Stimulated activated CD4-positive, alpha-beta T cell treated with anti-CD3 and anti-CD28 coated beads, Interleukin-15, amount 100 ng/mL, for 24 hours (primary cell): ENCODE results near the gene TM9SF1.
A peak's percentile ranks its signal among the peaks of the same experiment; 100 is the strongest.

Source experiments
- DNase-seq: peaks from one replicate; pipeline ENCODE4 v3.0.0-alpha.2; 2020

The TM9SF1 gene, protein sequence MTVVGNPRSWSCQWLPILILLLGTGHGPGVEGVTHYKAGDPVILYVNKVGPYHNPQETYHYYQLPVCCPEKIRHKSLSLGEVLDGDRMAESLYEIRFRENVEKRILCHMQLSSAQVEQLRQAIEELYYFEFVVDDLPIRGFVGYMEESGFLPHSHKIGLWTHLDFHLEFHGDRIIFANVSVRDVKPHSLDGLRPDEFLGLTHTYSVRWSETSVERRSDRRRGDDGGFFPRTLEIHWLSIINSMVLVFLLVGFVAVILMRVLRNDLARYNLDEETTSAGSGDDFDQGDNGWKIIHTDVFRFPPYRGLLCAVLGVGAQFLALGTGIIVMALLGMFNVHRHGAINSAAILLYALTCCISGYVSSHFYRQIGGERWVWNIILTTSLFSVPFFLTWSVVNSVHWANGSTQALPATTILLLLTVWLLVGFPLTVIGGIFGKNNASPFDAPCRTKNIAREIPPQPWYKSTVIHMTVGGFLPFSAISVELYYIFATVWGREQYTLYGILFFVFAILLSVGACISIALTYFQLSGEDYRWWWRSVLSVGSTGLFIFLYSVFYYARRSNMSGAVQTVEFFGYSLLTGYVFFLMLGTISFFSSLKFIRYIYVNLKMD

DNA sequence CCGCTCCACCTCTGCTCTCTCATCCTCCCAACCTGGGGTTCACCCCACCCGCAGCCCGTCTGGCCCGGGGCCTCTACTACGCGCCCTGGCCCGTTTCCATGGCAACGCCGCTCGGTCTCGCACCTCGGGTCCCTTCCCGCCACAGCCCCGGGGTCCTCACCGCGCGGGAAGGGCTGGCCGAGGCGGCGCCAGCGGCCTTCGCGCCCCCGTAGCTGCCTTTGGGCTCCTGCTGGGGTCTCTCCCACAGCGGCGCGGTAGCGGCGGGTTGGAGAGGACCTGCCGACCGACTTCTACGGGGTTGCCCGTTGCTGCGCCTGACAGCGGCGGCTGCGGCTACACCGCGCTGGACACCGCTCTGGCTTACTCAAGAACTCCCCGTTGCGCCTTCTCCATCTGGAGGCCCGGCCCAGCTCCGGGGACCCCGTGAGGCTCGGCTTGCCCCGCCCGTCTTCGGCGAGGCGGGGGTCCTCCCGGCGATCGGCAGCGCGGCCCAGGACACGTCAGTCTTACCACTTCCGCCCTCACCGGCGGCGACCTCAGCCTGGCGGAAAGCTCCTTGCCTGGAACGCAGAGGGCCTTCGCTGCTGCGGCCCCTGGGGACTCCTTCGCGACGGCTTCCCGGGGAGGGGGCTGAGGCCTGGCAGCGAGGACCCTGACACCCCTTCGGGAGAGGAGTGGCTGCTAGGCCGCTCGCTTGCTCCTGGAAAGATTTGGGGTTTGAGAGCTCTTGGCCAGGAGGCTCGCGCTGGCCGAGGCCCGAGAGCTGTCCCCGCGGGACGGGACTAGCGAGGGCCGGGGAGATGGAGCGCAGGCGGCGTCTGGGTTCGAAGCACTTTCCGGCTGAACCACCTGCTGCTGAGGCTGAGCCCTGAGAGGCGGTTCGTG is at the start of gene TM9SF1:
TSS of gene TM9SF1 (minus strand) at position 256 of the 885 bp plus-strand sequence. CDS start 422 bp downstream, outside the sequence.
- peak; percentile 90 for DNase-seq

GRCh38 chr14:24243336-24243836 is 48.1 kb upstream of the TM9SF1 start:
- DNase-seq = no peak

DNA sequence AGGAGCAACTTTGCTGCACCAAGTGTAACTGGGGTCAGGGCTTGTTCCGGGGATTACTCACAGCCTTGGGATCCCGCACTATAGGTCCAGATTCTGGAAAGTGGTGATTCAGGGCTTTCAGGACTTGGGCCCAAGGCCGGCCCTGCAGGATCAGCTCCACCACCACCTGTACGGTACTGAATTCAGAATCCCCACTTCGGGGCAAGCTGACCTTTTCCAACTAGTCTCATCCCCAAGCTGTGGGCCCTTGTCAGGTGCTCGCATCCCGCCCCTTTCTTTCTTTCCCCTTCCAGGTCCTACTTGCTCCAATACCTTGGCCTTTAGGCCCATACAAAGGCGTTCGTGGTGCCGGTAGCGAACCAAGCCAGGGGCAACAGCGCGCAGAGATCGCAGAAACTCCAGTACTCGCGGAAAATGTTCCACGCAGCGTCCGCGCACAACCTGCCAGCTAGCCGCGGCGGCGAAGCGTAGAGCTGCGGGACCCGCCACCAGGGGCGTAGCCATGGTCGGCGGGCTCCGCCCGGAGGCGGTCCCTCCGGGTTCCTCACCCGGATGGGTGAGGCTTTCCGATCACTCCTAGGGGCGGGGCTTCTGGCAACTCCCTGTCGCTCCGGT is 46.7 kb upstream of the TM9SF1 start:
- DNase-seq = peak; percentile 97

- no peak for DNase-seq
Observed at GRCh38 chr14:24240110-24240918, 45.1 kb upstream of the TM9SF1 start.

- no peak for DNase-seq
Observed at GRCh38 chr14:24238527-24239037, 43.3 kb upstream of the TM9SF1 start.

GRCh38 chr14:24238123-24238522 is 42.9 kb upstream of the TM9SF1 start:
- DNase-seq = no peak

DNA sequence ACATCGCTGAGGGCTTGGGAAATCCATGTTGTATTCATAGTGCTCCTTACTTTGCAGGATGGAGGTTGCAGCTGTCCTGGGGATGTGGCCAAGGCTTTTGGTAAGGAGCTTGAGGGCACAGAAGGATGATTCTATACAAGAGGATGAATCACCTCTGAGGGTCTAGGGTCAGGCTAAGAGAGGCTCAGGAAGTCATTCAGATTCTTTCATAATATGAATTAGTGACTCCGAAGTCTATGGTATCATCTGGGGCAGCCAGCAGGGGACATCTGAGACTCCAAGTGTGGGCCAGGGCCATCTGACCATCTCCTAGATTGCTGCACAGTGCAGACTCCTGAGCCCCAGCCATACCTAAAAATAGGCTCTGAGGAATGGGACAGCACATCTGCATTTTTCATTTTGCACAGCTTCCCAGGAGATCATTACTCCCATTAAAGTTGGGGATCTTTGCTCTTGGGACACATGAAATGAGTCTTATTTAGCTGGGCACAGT is 42.3 kb upstream of the TM9SF1 start:
- DNase-seq = no peak

GRCh38 chr14:24236689-24237462 is 41.6 kb upstream of the TM9SF1 start:
- DNase-seq = no peak

GRCh38 chr14:24235804-24236688 is 40.8 kb upstream of the TM9SF1 start:
- no peak for DNase-seq

- DNase-seq = no peak
Observed at GRCh38 chr14:24234095-24235005, 39.1 kb upstream of the TM9SF1 start.

DNA sequence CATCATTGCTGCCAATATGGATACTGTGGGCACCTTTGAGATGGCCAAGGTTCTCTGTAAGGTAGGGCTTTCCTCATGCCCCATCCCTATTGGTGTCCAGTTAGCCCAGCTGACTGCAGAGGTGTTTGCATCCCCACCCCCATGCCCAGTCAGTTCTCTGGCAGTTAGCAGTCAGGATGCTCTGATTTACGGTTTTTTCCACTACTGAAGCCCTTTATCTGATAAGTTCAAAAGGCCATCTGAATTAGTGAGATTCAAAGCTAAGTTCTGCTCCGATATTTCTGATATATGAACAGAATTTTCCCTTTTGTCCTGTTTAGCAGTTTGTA is 38.3 kb upstream of the TM9SF1 start:
- DNase-seq = peak; percentile 27

DNA sequence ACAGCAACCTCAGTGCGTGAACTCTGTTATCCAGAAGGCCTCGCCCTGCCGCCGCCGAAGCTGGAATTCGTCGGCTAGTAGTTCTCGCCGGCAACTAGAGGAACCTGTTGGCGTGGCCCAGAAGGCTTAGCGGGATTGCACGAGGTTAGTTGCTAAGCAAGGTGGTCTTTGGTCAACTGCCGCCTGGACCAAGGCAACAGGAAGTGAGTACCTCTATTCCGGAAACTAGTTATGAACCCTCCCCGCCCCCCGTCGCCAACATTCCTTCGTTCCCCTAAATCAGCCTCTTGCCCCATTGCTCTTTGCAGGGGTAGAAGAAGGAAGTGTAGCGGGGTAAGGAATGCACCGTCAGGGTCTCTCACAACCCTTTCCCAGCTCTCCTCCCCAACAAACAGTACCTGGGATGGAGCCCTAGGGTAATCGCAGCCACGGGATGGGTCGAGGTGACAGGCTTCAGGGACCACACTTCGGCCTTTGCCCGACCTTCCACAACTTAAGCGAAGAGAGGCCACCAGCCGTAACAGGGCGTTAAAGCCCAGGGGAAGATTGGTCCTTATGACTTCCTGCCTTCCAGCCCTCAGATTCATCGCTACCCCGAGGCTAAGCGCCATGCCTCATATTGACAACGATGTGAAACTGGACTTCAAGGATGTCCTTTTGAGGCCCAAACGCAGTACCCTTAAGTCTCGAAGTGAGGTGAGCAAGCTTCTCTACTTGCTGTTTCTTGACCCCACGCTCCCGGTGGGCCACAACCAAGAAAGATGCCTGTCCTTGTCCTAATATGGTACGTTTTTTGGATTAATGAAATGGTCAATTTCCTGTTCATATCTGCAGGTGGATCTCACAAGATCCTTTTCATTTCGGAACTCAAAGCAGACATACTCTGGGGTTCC is 37.6 kb upstream of the TM9SF1 start, which contains the start of gene GMPR2:
TSS of gene GMPR2 (plus strand) at position 285 of the 893 bp plus-strand sequence. CDS start at position 610, 325 bp downstream.
- DNase-seq = no peak

DNA sequence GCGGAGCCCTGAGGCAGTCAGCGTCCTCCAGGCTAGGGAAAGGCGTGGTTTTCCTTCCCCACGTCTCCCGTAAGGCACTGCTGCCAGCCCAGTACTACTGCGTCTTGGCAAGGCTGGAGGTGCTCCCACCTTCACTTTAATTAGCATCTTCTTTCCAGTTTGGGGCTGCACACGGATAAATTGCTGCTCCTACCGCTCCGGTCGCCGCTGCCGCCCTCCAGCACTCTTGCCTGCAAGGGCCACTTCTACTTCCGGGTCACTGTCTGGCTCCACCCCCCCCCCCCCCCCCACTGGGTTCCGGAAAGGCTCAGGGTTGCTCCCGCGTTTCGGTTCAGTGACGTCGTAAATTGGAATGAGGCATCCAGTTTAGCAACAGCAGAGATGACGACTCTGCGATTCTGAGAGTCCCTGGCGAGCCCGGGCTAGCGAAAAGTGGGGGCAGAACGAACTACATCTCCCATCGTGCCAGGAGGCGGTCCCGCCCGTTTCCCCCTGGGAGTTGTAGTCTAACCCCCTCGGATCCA is 36.9 kb upstream of the TM9SF1 start, which contains the start of gene NEDD8:
TSS of gene NEDD8 (minus strand) at position 247 of the 524 bp plus-strand sequence. CDS start at position 147, 100 bp downstream.
- peak; percentile 95 for DNase-seq

- peak; percentile 33 for DNase-seq
Observed at GRCh38 chr14:24231263-24232120, 36.3 kb upstream of the TM9SF1 start.

- no peak for DNase-seq
Observed at GRCh38 chr14:24228902-24229301, 33.7 kb upstream of the TM9SF1 start.

DNA sequence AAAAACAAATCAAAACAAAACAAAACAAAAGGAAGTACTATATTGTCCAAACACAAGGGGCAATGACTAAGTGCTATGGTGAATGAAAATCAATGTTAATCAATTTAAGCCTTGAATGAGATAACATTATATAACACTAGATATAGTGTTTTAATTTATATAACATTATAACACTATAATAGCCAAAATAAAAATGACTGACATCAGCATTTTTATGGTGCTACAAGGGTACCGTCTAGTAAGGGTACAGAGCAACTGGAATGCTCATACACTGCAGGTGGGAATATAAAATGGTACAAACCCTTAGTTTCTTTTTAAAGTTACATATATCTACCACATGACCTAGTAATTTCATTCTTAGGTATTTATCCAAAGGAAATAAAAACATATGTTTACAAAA is 31.2 kb upstream of the TM9SF1 start:
- no peak for DNase-seq
